GM21529 (cell line): Measurements from ENCODE around the gene SCAI.
"Not testable (repeated sequence)": the region's sequence is repeated elsewhere in the genome, so short reads cannot be mapped to it uniquely, and the experiment has no call there.

Experiments
- ATAC-seq: cut with Tn5 transposase; IDR thresholded peaks from one replicate; pipeline ENCODE4 v1.9.1; 2021; ENCODE audit not compliant: unreplicated experiment

SCAI gene

DNA sequence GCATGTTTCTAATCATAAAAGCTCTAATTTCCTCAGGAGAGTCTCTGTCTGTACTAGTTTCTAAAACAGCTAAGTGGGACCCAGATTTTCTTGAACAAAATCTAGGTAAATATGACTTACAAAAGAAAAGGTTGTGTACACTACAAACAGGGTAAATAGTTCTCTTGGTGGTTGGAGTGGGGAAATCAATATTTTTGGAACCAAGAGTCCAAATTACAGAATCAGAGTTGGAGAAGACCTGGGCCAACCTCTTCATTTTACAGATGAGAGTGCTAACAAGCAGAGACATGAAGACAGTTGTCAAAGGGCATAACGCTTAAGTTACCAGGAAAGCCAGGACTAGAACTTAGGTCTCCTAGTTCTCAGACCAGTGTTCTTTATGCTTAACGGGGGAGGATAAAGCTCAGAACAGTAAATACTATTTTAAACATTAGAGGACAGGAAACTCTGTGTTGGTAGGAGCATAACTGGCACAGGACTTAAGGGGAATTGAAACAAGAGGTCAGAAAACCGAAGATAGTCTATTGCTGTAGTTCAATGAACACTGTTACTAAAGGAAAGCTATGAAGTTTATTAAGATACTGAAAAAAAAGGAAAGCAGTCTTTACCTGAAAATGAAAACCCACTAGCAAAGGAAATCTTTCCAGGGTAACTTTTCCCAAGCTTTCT lies 193.1 kb downstream of the SCAI start:
- ATAC-seq, result no peak

DNA sequence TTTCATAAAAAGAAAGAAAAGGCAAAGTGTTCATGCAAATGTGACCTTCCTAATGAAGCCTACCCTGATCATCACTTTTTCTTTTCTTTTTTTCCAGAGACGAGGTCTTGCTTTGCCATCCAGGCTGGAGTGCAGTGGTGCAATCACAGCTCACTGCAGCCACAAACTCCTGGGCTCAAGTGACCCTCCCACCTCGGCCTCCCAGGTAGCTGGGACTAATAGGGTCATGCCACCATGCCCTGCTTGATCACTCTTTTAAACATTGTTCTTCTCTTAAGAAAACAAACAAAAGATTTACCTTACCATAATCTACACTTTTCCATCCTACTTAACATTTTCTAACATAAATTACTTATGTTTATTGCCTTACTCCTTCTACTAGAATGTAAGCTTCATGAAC lies 193.9 kb downstream of the SCAI start:
- ATAC-seq, result no peak

DNA sequence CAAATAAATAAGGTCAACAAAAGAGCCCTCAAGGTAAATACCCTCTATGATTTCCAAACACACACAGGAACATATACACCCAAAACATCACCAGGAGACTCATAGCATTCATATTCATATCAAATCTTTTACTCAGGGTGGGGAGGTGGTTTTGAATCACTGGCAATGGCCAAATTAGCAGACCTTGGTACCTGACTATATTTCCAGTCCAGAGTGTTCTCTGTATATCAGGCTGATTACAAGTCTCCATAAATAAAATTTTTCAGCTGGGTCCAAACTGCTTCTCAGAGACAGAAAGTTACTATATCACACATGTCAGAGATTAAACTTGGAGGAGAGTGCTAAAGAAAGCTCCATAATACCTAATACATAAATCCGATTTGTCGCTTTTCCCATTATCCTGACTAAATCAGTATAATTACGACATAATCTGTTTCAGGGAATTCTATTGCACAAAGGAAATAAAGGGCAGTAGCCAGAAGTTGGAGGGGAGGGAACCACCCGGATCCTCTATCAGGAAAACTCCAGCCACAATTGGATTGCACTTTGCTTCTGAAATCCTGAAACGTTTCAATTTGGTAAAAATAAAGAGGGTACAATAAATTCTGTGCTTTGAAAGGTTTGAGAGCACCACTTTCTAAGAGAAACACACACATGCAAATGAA lies 195.5 kb downstream of the SCAI start:
- no peak for ATAC-seq

- ATAC-seq, result no peak
Measured at GRCh38 chr9:124946167-124946566, 197.2 kb downstream of the SCAI start.

GRCh38 chr9:124941679-124942561 lies 201.4 kb downstream of the SCAI start:
- ATAC-seq, result peak; percentile 18

DNA sequence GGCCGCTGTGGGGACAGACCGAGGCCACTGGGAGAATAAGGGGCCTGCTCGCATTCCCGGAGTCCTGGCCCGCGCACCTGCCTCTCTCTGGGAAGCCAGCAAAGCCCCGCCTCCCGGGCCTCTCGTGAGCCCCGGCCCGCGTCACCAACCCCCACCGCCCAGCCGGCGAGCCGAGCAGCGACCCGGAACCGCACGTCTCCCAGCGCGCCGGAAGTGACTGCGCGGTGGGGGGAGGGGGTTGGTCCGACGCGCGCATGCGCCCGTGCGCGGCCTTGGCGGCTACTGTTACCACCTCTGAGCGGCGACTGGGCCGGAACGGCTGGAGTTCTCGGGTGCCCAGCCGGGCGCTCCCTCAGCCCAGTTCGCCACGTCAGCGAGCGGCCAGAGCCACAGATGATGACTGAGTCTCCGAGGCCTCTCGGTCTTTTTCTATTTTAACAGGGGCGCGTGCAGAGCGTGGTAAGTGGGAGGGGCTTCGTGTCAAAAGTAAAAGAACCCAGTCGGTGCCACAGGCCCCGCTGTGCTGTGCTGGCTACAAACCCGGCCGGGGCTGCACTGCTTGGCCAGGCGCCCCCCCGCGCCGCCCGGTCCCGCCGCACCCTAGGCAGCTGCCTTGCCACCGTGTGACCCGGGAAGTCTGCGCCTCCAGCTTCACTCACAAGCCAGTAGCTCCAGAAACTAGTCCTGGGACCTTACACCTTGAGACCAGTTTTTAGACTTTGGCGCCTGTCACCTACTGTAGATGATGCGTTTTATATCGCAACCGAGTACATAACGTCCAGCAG lies 202.2 kb downstream of the SCAI start, which contains the start of gene GOLGA1:
Gene GOLGA1 (minus strand): TSS at position 190 of the 785 bp plus-strand sequence. CDS start 2,372 bp downstream, outside the sequence.
- ATAC-seq, result peak; percentile 77

- ATAC-seq, result peak; percentile 34
Measured at GRCh38 chr9:124940521-124940893, 202.8 kb downstream of the SCAI start.

- no peak for ATAC-seq
Measured at GRCh38 chr9:124939944-124940343, 203.4 kb downstream of the SCAI start.

- ATAC-seq, result peak; percentile 63
Measured at GRCh38 chr9:124934290-124934689, 209.0 kb downstream of the SCAI start.

DNA sequence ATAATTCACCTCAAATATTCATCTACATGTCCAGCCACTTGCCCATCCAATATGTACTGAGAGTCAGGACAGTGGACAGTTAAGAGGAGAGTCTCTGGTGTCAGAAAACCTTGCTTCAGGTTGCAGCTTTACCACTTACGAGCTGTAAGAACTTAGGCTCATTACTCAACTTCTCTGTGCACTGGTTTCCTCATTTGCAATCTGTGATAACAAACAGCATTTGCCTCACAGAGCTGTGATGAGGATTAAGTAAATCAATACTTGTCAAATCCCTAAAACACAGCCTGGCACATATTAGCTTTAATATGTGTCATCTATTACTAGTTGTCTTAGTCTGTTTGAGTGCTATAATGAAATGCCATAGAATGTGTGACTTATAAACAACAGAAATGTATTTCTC lies 211.0 kb downstream of the SCAI start:
- ATAC-seq, result no peak

- no peak for ATAC-seq
Measured at GRCh38 chr9:124929464-124929863, 213.9 kb downstream of the SCAI start.

GRCh38 chr9:124928116-124928515 lies 215.2 kb downstream of the SCAI start:
- ATAC-seq, result no peak

- not testable (repeated sequence) for ATAC-seq
Measured at GRCh38 chr9:124920394-124920793, 222.9 kb downstream of the SCAI start.

DNA sequence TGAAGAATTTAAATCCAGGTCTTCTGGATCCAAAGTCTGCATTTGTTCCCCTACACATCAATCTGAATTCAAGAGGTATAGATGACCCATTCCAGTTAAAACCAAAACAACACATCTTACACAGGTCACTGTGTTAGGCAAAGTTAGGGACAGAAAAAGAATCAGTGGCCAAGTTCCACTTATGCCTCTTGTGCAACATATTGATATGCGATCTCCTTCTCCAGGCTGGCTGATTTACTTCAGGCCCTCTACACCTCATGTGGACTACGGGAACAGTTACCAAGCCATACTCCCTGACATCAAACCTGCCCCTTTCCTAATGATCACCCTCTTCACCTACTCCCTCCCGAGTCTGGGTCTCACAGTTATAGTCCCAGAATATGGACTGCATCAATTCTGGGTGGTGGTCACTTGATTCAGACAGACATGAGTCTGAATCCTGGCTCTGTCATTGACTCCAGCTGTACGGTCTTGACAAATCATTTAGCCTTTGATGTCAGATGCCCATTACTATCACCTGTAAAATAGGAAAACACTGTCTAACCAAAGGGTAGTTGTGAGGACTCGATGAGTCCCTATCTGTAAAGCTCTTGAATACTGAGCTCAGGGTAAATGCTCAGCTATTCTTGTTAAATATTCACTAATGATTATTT lies 228.4 kb downstream of the SCAI start:
- no peak for ATAC-seq

DNA sequence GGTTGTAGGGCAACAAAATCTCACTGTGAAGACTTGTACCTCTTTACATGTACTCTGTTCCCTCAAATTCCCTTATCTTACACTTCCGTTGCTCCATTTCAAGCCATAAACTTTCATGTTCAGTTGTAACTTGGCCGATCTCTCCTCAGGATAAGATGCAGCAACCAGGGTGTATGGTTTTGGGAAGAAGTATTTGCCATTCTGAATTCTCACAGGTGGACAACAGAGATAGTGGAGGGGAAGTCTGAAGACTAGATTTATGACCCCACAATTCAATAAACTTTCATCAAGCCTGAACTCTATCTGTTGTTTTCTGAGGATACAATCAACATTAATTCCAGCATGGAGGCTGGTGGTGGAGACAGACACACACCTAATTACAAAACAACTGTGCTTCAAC lies 229.9 kb downstream of the SCAI start:
- no peak for ATAC-seq

DNA sequence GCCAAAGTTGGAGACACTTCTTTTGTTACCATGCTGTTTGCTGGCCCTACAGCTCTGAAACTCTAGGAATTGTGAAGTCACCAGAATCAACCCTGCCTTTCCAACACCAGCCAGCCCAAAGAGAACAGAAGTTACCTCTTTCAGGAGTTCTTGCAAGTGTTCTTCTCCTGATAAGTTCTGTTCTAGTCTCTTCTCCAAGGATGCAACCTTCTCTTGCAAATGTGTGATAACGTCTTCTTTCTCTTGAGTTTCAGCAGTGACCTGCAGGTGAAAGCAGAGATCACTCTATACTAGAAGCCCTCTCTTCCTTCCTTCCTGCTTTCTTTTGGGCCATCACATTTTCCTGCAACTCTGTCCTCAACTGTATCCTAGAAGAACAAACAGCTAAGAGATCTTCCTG lies 231.6 kb downstream of the SCAI start:
- ATAC-seq, result no peak

DNA sequence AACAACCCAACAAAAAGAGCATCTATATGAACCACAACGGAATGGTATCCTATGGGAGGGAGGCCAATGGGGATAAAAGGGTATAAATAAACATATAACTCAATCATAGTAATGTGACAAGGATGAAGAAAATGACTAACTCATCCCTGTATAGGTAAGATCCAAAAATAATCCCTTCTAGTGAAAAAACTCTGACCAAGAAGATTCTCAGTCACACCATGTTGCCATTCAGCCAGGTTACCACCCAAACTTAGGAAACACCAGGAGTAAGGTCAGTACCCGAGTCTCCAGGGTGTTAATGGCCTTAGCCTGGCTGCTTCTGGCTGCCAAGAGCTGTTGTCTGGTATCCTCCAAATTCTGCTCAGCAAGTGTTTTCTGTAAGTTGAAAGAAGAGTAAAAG lies 235.2 kb downstream of the SCAI start:
- ATAC-seq, result no peak

DNA sequence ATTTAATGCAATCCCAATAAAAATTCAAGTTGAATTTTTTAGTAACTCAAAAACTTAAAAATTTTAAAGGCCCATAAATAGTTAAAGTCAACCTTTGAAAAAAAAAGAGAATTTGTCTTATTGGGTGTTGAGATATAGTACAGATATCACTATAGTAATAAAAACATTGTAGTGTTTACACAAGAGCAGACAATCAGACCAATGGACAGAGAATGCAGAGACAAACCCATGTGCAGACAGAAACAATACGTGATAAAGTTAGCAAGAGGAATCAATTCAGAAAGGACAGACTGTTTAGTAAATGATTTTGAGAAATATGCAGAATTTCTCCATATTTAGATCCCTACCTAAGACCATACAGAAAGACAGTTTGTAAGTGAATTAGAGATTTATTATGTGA lies 236.4 kb downstream of the SCAI start:
- no peak for ATAC-seq

GRCh38 chr9:124899845-124900244 lies 243.5 kb downstream of the SCAI start:
- no peak for ATAC-seq
